NOMO-1 treated with DMSO at 0.1 percent for 48 hours (cell line): Measurements from ENCODE around the gene ARCN1.

ENCODE experiments used
- DNase-seq: peaks from one replicate; lab custom pipeline; 2025; ENCODE audit not compliant: unreplicated experiment; lab: John Stamatoyannopoulos, UW

The ARCN1 gene

DNA sequence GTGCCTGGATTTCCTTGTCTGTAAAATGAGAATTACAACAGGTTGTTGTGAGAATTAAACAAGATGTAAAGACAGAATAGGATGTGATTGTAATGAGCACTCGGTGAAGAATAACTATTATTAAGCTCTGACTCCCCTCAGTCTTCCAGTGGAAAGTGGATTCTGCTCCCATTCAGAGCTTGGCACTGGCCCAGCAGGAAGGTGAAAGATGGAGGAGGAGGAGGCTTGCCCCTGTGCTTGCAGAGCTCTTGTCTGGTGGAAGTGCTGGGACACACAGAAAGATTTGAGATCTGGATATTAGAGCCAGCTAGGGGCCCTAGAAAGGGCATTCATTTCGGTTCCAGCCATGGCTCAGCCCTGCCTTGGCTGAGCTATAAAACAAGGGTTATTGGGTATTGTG, 63.4 kb downstream of the ARCN1 start:
- DNase-seq, result no peak

DNA sequence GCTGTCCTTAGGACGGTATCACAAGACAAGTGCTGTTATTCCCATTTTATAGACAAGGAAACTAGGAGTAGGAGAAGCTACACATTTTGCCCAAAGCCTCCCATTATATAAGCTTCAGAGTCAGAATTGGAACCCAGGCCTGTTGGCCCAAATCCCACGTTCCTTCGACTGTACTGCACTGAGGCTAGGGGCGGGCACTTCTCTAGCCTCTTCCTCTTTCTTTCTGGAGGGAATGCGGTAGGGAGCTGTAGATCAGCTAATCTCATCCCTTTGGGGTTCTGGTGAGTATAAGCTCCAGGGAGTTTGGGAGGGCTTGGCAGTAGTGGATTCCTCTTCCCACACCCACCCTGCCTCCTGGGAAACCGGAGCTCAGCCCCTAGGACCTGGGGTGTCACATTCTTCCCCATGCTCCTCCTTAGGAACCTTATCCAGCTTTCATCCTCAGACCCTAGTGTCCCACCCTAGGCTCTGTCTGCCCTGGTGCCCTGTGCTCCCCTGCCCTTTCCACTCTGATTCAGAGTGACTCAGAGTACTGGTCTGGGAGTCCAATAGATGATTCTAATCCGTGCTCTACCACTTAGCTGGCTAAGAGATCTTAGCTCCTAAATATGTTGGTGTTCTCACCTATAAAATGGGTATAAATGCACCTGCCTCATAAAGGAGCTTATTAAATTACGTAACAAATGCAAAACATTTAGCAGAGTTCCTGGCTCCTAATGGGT, 64.5 kb downstream of the ARCN1 start:
- DNase-seq, result no peak

DNA sequence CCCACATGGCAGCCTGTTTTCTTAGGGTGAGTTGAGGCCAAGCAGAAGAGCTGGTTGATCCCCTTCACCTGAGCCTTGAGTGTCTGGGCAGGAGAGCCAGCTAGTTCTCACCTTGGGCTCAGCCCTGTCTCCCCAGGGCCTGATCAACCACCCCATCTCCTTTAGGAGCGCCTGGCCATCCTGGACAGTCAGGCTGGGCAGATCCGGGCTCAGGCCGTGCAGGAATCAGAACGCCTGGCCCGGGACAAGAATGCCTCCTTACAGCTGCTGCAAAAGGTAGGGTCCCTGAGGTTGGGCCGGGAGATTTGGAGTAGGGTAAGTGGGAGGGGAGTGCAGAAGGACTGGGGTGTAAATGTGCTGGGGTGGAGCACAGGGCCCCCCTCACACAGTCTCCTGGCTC, 66.5 kb downstream of the ARCN1 start:
- DNase-seq, result no peak

DNA sequence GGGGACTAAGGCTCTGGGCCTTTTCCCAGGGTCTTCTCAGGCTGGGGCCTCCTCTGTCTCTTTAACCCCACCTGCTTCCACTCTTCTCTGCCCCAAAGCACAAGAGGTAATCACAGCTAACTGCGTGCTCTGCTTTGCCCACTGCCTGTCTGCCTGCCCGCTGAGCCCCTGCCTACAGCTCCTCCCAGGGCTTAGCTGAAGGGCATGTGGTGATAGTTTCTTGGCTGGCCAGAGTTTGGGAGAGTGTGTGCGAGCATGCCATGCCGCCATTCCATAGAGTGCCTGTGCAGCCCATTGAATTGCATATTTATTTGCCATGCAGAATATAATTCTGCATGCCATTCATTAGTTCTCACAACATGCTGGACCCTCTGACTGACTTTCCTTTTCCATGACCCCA, 67.7 kb downstream of the ARCN1 start:
- no peak for DNase-seq

DNA sequence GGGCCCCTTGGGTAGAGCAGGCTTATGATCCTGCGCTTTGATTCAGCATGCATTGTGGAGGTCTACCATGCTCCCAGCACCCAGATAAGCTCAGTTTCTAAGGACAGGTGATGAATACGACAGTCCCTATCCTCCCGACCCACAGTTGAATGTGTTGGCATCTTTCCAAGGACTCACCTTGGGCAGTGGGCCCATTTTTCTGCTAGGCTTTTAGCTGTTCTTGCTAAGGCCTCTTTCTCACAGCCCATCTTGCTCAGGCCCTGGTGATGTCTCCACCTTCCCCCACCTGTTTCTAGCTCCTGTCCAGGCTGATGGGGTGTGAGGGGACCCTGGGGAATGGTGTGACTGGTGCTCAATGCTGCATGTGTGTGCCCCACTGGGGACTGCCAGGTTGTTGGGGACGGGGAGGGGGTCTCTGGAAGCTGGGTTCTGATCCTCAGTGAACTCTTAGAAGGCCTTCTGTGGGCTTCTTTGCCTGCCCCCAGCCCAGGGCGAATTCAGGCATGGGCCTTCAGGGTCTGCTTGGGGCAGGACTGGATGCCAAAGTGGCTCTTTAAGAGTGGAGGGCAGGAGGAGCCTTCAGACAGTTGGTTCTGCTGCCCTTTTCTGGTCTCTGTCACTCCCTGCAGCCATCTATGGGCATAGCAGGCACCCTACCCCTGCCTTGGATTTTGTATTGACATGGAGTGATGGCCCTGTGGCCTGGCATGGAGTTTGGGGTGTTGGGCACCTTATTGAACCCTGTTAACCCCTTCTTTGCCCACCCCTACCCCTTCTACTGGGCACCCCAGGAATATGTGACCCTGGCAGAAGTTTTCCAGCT, 68.3 kb downstream of the ARCN1 start:
- no peak for DNase-seq

DNA sequence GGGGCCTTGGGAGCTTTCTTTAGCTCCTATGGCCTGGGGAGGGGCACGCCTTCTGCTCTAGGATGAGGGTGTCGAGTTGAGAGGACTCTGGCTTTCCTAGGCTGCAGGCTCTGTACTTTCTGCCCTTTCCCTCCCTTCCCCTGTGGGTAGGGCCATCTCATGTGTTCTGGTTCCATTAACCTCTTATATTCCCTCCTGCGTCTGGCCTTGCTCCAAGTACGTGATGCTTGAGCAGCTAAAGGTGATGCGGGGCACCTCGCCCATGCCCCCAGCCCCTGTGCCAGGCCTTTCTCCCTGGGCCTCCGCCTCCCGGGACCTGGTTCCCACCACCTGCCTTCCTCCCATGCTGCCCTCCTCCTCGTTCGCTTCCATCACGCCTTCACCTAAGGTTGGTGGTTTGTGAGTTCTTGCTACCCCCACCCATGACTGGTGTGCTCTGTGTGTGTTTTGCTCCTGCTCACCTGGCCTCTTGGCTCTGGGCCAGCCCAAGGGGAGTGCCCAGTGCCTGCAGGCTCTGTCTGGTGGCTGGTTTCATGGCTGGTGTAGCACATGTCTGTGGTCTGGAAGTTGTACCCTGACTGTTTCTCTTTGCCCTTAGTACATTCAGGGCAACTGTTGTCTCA, 69.3 kb downstream of the ARCN1 start:
- DNase-seq, result no peak

DNA sequence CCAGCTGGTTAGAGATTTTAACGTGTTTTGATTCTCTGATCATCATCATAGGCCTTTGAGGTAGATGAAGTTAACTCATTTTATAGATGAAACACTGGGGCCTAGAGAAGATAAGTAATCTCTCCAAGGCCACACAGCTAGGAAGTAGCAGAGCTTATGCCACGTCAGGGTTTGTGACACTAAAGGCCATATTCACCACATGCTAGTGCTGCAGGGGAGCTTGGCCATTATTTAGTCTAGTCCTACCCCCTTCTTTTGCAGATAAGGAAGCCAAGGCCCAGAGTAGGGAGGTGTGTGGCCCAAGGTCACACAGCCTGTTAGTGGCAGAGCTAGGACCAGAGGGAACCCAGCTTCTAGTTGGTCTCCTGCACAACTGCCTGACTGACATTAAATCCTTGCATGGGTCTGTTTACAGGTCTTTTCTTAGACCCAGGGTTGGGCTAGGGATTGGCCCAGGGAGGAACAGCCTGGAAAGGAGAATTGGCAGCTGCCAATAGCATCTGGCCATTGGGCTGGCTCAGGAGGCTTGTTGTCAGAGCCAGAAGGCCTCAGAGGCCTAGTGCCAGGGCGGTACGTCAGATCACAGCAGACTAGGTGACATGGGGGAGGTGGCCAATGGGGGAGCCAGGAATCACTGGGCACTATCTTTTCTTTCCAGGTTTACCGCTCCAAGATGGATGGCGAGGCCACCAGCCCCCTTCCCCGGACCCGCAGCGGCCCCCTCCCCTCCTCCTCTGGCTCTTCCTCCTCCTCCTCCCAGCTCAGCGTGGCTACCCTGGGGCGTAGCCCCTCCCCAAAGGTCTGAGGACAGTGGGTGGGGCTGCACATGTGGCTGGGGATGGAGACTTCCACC, 71.2 kb downstream of the ARCN1 start:
- DNase-seq, result no peak

DNA sequence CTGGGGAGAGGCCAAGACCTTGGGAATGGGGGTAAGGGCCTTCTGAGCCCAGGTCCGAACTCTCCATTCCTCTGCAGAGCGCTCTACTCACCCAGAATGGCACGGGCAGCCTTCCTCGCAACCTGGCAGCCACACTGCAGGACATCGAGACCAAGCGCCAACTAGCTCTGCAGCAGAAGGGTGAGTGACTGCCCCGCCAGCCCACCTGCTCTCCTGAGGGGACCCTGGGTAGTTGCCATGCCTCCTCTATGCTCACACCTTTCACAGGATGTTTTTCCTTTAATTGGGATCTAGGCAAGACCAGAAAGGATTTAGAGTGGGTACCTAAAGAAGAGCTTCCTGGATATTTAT, 71.8 kb downstream of the ARCN1 start:
- DNase-seq, result no peak

DNA sequence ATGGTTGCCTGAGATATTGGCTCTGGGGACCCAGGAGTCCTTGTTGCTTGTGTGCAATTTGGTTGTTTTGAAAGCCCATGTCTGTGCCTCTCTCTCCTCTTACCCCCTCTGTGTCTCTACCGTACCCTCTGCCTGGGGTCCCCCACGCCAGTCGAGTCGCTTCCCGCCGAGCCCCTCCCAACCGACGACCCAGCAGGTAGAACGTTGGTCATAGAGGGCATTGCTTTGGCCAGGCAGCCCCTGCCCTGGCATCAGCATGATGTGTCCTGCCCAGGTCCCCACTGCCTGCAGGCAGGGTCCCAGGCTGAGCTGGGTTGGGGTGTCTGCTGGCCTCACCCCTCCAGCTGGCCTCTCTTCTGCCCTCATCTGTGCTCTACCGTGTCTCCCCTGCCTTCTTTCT, 72.3 kb downstream of the ARCN1 start:
- DNase-seq, result no peak

DNA sequence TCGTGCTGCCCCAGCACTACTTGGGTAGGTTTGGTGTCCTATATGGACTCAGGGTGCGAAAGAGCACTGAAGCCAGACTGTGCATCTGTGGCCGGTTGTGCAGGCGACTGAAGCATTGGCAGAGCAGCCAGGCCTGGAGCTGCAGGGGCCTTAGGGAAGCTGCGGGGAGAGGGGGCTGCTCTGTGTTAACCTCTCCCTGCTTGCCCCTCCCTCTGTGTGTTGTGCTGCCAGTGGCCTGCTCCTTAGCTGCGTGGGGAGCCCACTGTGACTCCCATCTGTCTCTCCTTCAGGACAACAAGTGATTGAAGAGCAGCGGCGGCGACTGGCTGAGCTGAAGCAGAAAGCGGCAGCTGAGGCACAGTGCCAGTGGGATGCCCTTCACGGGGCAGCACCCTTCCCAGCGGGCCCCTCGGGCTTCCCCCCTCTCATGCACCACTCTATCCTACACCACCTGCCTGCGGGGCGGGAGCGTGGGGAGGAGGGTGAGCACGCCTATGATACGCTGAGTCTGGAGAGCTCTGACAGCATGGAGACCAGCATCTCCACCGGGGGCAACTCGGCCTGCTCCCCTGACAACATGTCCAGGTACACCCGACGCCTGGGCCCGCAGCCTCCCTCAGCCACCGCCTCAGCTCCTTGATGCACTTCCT, 73.0 kb downstream of the ARCN1 start:
- DNase-seq, result no peak

DNA sequence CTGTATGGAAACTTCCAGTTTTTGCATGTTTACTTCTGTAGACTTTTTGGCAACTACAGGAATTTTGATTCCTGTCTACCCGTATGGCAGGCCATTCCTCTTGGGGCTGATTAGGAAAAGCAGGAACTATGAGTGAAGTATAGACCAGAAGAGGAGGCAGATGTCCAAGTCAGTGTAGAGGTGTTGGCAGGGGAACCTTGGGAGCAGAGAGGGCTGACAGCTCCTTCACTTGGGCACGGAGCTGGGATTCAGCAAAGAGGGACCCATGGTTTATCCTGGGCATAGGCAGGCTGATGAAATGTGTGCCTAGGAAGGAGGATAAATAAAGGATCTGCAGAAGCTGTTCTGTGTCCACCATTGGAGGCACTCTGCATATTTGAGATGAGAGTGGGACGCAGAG, 74.2 kb downstream of the ARCN1 start:
- DNase-seq, result no peak

DNA sequence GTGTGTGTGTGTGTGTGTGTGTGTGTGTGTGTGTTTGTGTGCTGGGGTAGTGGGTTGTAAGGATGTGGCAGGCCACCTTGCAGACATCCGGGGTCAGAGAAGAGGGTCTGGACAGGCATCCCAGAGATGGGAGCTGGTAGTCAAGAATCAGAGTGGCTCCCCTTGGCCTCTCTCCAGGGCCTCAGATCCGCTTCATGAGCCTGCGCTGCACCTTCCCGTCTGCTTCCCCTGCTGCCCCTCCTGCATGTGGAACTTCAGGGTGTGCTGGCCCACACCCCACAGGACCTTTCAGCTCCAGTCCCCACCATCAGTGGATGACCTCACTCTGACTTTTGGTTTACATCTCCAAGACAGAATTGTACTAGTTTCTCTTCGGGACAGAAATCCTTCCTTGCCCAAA, 76.1 kb downstream of the ARCN1 start:
- no peak for DNase-seq

DNA sequence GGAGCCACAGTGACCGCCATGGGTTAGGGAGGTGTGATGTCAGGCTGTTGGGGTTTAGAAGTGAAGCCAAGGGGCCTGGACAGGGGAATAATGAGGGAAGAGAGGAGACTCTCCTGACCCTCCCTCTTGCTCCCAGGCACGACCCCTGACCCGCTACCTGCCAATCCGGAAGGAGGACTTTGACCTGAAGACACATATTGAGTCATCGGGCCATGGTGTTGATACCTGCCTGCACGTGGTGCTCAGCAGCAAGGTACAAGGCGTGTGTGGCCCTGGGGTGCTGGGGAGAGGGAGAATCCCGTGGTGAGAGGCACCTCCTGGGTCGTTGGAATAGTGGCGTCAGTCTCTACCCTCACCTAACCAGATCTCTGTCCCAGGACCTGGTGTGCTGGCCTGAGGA, 77.7 kb downstream of the ARCN1 start:
- no peak for DNase-seq

DNA sequence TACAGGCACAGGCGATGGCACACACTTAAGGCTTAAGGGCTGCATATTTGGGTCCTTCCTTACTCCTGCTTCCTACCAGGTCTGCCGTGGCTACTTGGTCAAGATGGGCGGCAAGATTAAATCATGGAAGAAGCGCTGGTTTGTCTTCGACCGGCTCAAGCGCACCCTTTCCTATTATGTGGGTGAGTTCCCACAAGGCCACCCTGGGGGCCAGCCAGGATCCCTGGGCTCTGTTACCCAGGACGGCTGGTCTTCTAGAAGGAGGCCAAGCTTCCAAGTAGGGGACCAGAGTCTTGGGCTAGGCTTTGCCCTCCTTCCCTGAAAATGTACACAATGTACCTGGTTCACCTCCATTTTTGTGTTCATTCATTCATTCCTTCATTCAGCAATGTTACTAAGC, 78.2 kb downstream of the ARCN1 start:
- DNase-seq, result no peak

DNA sequence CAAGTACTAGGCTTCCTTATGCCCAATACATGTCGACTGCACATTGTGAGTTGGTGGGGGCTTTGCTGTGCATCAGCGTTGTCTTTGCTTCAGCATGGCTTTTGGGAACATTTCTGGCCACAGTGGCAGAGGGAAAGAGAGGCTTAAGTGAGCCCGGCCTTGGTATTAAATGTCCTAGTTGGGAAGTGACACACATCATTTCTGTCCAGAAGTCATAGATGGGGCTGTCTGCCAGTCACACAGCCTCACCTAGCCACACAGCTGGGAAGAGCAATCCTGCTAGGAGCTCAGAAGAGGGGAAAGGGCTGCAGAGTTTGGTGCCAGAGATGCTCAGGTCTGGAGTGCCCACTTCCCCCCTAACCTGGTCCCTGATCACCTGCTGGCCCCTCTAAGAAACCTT, 79.6 kb downstream of the ARCN1 start:
- DNase-seq, result no peak
